GM18499 (cell line): ENCODE measurements around the gene ARHGAP32.

Source experiments
- ATAC-seq: cut with Tn5 transposase; IDR thresholded peaks from one replicate; pipeline ENCODE4 v1.9.1; 2021; ENCODE audit warnings: moderate number of reproducible peaks; ENCODE audit not compliant: insufficient read depth, unreplicated experiment

Gene ARHGAP32

DNA sequence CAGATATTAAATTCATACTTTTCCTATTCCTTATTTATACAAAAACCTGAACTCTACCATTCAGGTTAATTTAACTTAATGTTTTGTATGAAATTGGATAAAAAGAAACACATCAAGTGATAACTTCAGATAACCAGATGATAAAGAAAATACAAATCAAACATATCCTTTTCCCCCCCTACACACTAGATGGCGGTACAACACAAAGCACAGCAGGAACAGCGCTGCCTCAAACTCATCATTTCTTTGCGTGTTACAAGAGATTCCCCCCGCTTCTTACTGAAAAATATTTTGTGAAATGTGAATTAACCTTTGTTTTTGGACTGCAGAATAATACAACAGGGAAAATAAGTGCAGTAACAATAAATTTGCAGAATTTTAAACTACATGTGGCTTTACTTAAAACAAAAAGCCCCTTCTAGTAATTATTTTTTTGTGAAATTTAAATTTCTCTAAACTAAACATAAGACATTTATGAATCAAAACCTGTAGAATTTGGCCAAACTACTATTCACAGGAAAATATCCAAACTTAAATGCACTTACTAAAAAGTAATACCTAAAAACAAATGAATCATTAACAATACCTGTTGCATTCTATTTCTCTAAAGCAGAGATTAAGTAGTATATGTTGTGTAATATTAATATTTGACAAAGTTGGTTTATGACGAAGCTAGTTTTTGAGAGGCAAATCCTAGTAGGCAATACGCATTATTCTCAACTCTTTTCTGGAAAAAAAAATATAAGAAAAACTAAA, 74.4 kb downstream of the ARHGAP32 start:
- ATAC-seq, result no peak

DNA sequence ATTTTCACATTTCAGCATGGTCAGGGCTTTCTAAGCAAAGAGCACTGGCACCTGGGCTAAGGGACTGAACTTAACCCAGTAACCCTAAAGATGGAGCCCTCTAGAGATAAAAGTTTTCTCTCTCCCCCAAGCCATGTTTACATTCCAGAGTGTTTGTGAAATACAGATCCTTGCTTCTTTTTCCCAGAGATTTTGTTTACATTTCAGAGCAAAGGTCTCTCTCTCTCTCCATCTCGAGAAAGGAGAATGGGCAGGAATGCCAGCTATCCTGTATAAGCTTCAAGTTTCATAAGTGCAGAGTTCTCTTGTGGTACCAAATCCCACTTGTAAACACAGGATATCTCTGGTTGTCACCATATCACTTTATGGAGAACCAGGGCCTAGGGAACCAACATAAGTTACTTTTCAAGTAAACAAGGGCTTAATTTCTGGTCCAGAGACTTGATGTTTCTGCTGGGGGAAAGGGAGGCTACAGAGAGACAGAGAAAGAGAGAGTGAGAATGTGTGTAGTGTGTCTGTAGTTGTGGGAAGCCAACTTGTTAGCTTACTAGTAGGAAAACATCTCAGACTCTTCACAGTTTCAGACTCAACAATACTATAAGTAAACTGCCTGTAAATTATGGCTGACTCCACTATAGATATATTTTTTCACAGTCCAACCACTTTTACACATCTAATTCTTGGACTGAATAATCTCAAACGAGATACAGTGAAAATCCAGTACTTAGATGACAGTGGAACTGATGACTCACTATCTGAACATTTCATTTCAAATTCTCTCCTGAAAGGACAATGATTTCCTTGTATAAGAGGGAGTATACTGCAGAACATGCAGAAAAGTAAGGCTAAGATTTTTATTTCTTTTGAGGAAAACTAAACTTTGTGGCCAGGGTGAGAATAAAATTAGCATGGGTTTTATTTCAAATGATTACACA, 76.2 kb downstream of the ARHGAP32 start:
- ATAC-seq, result no peak

DNA sequence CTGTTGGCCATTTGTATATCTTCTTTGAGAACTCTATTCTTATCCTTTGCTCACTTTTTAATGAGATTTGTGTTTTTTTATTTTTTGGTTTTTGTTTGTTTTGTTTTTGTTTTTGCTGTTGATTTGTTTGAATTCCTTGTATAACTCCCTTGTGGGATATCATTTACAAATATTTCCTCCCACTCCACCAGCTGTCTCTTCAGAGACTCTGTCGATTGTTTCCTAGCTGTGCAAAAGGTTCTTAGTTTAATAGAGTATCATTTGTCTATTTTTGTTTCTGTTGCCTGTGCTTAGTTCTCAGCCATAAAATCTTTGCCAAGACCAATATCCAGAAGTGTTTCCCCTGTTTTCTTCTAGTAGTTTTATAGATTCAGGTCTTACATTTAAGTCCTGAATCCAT, 82.4 kb downstream of the ARHGAP32 start:
- ATAC-seq, result no peak

DNA sequence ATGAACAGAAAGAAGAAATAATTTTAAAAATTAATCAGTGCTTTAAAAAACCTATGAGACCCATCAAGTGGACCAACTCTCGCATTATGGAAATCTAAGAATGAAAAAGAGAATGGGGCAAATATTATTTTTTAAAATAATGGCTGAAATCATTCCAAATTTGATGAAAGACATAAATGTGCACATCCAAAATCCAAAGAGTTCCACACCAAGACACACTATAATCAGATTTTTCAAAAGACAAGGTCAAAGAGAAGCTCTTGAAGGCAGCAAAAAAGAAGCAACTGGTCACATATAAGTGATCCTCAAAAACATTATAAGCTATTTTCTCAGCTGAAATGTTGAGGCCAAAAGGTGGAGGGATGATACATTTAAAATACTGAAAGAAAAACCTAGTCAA, 85.3 kb downstream of the ARHGAP32 start:
- no peak for ATAC-seq

DNA sequence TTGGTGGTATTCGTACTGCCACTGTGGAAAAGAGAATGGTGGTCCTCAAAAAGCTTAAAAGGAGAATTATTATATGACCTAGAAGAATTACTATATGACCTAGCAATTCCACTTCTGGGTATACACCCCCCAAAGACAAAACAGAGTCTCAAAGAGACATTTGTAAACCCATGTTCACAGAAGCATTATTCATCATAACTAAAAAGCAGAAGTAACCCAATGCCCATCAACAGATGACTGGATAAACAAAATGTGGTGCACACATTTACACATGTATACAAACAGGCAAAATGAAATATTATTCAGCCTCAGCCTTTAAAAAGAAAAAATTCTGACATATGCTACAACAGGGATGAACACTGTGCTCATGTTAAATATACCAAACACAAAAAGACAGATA, 89.4 kb downstream of the ARHGAP32 start:
- no peak for ATAC-seq

DNA sequence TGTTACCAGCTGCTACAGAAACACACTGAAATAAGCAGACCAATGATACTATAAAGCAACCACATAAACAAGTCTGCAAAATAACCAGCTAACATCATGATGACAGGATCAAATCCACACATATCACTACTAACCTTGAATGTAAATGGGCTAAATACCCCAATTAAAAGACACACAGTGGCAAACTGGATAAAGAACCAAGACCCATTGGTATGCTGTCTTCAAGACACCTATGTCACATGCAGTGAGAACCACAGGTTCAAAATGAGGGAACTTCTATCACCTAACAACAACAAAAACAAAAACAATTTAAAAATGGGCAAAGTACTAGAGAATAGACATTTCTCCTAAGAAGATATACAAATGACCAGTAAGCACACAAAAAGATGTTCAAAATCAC, 89.9 kb downstream of the ARHGAP32 start:
- ATAC-seq, result no peak

DNA sequence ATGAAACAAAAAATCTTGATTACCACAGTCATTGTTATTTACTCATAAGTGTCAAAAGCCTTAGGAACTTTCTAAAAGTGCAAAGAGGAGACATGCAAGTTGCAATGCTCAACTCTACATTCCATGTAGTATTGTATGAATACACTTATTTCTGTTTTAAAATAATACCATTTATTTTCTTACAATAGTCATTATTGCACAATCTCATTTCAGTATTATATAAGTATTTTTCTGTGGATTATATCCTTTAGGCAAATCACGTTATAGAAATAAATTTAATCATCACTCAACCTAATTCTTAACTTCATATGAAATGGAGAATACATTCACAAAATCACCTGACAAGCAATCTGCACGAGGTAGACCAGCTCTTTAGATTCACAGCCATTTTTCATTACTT, 98.8 kb downstream of the ARHGAP32 start:
- no peak for ATAC-seq

DNA sequence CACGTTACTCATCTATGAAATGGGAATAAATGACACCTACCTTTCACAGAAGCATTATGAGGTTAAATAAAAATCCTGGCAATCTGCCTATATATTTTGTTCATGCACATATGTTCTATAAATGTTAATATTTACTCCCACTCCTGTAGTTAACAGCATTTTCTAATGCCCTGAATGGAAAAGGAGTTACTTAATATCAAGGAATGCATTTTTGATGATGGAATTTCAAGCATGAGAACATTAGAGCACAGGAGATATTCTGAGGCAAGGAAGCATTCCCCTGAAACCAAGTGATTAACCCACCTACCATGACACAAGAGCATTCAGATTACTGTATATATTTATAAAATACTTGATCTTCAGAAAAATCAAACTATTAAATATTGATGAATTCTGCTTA, 102.1 kb downstream of the ARHGAP32 start:
- no peak for ATAC-seq

DNA sequence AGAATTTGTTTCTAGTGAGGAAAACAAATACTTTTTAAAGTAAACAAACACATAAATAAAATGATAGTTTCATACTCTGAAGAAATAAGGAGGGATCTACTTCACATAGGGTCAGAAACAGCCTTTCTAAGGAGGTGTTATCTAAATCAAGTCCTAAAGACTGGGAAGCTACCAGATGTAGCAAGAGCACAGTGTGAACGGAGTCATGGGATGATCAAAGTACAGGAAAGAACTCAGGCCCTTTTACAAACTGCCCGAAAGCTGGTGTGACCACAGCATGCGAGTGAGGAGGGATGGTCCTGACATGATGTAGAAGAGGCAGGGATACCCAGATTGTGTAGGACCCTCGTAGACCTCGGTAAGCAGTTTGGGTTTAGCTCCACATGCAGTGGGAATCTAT, 102.8 kb downstream of the ARHGAP32 start:
- ATAC-seq, result no peak

DNA sequence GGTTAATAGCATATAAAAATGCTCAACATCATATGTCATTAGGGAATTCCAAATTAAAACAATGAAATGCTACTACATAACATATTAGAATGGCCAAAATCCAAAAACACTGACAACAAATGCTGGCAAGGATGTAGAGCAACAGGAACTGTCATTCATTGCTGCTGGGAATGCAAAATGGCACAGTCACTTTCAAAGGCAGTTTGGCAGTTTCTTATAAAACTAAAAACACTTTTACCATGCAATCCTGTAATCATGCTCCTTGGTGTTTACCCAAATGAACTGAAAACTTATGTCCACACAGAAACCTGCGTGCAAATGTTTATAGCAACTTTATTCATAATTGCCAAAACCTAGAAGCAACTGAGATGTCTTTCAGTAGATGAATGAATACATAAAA, 105.1 kb downstream of the ARHGAP32 start:
- no peak for ATAC-seq

DNA sequence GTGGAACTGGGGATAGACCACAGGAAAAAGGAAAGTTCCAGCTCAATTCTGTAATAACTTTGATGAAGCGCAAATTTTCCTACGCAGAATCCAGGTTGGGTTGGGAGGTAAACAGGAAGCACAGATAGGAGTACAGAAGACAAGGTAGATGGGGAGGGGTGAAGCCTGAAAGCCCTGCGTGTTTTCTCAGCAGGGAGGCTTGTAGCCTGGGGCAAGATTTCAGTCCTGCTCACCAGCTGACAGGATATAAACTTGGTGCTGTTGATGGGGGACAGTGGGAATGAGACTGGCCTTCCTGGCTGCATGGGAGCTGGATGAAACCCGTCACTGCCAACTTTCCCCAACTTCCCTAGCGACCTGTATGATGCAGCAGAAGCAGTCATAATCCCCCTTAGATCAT, 114.9 kb downstream of the ARHGAP32 start:
- ATAC-seq, result no peak

DNA sequence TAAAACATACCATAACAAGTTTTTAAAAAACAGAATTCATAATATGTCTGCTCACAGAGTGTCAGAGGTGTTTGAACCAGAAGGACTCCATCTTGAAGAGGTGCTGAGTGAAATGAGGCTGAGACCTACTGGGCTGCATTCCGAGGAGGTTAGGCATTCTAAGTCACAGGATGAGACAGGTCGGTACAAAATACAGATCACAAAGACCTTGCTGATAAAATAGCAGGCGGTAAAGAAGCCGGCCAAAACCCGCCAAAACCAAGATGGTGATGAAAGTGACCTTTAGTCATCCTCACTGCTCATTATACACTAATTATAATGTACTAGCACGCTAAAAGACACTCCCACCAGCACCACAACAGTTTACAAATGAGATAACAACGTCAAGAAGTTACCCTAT, 116.4 kb downstream of the ARHGAP32 start:
- no peak for ATAC-seq

DNA sequence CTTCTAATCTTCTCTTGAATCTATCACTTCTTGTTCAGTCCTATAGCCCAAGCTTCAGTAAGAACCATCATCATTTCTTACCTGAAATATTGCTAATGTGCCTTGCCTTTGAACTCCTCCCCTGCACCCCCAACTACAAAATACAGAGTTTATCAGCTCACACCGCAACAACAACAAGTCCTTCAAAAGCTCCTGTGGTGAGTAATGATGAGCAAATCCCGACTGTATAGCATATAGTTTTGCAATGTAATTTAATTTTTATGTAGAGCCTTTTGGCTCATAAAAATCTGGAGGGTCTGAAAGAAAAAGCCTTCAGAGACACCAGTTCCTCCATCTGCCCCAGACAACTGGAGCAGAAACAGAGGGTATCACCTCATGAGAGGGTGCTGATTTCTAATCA, 124.7 kb downstream of the ARHGAP32 start:
- ATAC-seq, result no peak

DNA sequence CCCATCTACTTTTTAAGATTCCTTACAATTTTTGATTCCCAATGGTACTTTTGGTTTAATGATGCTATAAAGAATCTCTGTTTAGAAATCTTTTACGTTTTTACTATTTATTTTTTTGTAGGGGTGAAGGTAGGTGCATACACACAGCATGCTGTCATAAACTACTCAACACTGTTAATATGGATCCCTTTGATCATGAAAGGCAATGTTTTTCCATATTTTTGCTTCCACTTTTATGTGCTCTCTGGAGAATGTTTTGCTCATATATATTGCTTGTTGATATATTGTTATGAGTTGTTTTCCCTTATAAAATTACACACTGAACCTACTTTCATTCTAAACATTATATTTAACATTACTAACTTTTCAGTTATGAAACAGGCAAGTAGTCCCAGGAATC, 125.9 kb downstream of the ARHGAP32 start:
- ATAC-seq, result no peak

DNA sequence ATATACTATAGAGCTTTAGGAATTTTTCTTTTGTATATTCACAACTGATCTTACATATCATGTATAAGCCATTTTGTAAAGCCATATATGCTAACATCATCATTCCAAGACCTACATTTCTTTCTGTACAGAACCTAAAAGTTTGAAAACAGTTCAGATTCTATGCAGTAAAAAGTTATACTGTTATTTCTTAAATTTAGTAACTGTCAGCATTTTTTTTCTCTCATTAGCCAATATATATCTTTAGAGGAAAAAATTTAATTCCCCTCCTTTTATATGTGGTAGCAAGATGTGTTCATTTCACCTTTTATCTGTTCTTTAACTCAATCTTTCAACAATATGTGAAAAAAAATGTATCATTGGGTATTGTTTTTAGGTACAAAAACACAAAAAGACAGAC, 129.0 kb downstream of the ARHGAP32 start:
- ATAC-seq, result no peak

DNA sequence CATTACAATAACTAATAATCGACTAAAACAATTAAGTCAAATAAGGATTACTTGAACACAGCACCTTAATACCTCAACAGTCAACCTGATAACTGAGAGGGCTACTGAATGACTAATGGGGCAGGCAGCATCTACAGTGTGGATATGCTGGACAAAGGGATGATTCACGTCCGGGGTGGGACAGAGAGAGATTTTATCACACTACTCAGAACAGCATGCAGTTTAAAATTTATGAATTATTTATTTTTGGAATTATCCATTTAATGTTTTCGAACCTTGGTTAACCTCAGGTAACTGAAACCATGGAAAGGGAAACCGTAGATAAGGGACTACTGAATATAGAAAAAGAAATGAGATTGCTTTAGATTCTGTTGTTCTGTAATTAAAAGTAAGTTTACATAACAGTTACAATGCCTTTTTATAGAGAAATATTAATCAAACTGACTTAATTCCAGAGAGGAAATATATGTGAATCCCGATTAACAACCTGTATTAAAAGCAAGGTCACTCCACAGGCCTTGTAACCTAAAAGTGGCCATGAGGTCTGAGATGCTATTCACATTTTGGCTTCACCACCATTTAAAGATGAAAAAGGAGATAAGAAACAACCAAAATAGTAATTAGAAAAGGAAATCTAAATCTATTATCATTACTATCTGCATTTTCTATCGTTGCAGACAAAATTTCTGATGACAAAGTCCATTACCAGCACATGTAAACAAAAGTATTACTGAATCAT, 130.5 kb downstream of the ARHGAP32 start:
- no peak for ATAC-seq

DNA sequence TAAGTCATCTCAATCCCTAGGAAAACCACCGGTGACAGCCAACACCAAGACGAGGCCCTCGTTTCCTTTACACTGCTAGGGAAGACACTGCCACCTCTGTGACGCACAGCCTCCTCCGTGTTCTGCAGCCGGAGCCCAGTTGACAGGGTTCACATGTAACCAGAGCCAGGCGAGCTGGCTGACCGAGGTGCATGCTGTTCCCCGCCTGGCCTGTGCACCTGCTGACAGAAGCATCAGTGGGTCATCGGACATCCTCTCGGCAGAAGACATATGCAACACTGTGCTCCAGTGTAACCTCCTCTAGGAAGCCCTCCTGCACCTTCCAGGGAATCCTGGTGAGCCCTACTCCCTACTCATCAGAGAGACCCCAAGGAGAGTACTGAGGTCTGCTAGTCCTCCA, 135.2 kb downstream of the ARHGAP32 start:
- no peak for ATAC-seq

DNA sequence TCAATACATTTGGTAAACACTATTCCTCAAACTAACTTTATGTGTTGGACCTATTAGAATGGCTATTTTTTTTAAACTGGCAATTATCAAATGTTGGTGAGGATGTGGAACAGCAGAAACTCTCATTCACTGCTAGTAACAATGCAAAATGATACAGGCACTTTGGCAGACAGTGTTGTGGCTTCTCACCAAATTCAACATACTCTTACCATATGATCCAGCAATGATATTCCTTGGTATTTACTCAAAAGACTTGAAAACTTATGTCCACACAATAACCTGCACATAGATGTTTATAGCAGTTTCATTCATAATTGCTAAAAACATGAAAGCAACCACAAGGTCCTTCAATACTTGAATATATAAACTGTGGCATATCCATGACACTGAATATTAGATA, 136.9 kb downstream of the ARHGAP32 start:
- ATAC-seq, result no peak

DNA sequence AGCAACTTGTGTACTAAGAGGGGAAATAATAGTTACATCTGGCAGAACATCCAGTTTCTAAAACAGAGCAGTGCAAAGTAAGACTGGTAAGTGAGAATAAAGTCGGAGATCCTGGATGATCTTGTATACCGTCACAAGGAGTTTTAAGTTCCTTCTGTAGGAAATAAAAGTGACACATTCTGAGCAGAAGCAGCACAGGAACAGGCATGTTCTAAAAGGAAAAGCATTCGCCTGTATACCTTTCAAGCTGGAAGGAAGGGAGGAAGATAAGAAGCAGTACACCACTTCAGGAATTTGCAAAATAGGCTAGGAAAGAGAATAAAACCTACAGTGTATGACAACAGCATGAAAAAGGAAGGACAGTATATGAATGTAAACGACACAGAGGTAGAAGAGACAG, 143.2 kb downstream of the ARHGAP32 start:
- no peak for ATAC-seq

DNA sequence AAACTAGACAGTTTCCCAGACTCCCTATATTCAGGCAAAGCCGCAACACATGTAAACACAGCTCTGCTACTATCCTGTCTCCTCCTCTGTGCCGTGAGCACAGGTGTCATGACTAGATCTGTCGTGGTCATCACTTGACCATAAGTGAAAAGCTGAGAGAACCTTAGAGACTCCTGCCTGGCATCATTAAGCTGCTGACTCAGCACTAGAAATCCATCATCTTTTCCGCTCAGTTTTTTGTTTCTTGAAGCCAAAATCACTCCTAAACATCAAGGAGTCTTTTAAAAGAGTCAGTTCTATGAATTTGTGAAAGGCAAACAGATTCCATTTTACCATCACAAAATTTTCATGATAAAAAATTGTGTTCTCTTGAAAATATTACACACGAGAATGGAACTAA, 147.0 kb downstream of the ARHGAP32 start:
- no peak for ATAC-seq

DNA sequence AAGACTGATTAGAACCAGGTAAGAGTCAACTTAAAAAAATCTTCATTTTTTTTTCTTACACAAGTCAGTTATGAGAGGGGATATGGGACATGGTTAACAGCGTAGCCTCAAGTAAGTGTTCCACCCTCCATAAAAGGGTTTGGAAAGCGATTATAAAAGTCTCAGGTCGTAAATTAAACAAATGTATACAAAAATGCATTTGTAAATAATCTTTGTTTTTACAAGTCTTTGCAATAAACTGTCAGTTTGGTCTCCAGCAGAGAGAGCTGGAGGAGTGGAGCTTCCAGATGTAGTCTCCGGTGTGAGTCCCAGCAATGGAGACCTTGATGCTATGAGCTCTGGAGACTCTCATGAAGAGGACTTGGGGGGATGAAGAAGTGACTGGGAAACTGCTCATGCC, 149.6 kb downstream of the ARHGAP32 start:
- ATAC-seq, result no peak
